ENCODE measurements around the gene PTRH1.

Gene PTRH1

GRCh38 chr9:127680846-127681245 is 34.6 kb downstream of the PTRH1 start:
- TF ChIP-seq CTCF (IDR thresholded peaks at IDR 0.05; ENCODE audit: low read depth, low read length): no peak
- DNase-seq (ENCODE audit: low read depth in 2 of 2): no peak
- H3K4me3 ChIP-seq (replicated peaks in 1 of 2; ENCODE audit: low read depth in 2 of 2, low read length in 2 of 2): no peak overlapping the region

- DNase-seq (ENCODE audit: low read depth in 2 of 2): no peak
- no peak overlapping the region for H3K4me3 ChIP-seq (replicated peaks in 1 of 2; ENCODE audit: low read depth in 2 of 2, low read length in 2 of 2)
- TF ChIP-seq CTCF (IDR thresholded peaks at IDR 0.05; ENCODE audit: low read depth, low read length): no peak
Measured at GRCh38 chr9:127680226-127680625, 35.2 kb downstream of the PTRH1 start.

- TF ChIP-seq CTCF (IDR thresholded peaks at IDR 0.05; ENCODE audit: low read depth, low read length): no peak
- H3K4me3 ChIP-seq (replicated peaks in 1 of 2; ENCODE audit: low read depth in 2 of 2, low read length in 2 of 2): no peak overlapping the region
- no peak for DNase-seq (ENCODE audit: low read depth in 2 of 2)
Measured at GRCh38 chr9:127679506-127679905, 36.0 kb downstream of the PTRH1 start.

GRCh38 chr9:127676638-127677037 is 38.8 kb downstream of the PTRH1 start:
- peak in 1 of 2 donors; percentile 34 for DNase-seq (ENCODE audit: low read depth in 2 of 2)
- H3K4me3 ChIP-seq (replicated peaks in 1 of 2; ENCODE audit: low read depth in 2 of 2, low read length in 2 of 2): no peak overlapping the region
- no peak for TF ChIP-seq CTCF (IDR thresholded peaks at IDR 0.05; ENCODE audit: low read depth, low read length)

GRCh38 chr9:127673234-127673633 is 42.2 kb downstream of the PTRH1 start:
- no peak for DNase-seq (ENCODE audit: low read depth in 2 of 2)
- TF ChIP-seq CTCF (IDR thresholded peaks at IDR 0.05; ENCODE audit: low read depth, low read length): no peak
- no peak overlapping the region for H3K4me3 ChIP-seq (replicated peaks in 1 of 2; ENCODE audit: low read depth in 2 of 2, low read length in 2 of 2)

- DNase-seq (ENCODE audit: low read depth in 2 of 2): no peak
- H3K4me3 ChIP-seq (replicated peaks in 1 of 2; ENCODE audit: low read depth in 2 of 2, low read length in 2 of 2): no peak overlapping the region
- TF ChIP-seq CTCF (IDR thresholded peaks at IDR 0.05; ENCODE audit: low read depth, low read length): no peak
Measured at GRCh38 chr9:127667906-127668305, 47.6 kb downstream of the PTRH1 start.

GRCh38 chr9:127667127-127667844 is 48.2 kb downstream of the PTRH1 start:
- no peak for TF ChIP-seq CTCF (IDR thresholded peaks at IDR 0.05; ENCODE audit: low read depth, low read length)
- DNase-seq (ENCODE audit: low read depth in 2 of 2): no peak
- no peak overlapping the region for H3K4me3 ChIP-seq (replicated peaks in 1 of 2; ENCODE audit: low read depth in 2 of 2, low read length in 2 of 2)

Measured in cardiac fibroblast (primary cell).